CD4-positive, alpha-beta memory T cell (primary cell): ENCODE data around the gene BCORL1. TPM values are rescaled to one million over a fixed set of nuclear protein-coding genes. Genes with fewer than 3 reads are reported as not detected.

ENCODE experiments used
- CTCF ChIA-PET: fragments of 350-600 bp; sonication (Branson Sonifier 250); formaldehyde crosslinking; loops from one replicate; lab custom pipeline; 2021; ENCODE audit warnings: inconsistent platforms; ENCODE audit not compliant: partially characterized antibody; lab: Charles Lee
- POLR2A ChIA-PET: fragments of 350-600 bp; sonication (Branson Sonifier 250); formaldehyde crosslinking; loops from one replicate; lab custom pipeline; 2021; ENCODE audit not compliant: partially characterized antibody; lab: Charles Lee
- DNase-seq, 5 donors: peaks; one replicate each; pipeline versions ENCODE4 v3.0.0 to v3.0.0-alpha.2; 2020 to 2022; ENCODE audit warnings: mixed read lengths in 1 of 5
- H3K27ac ChIP-seq: one replicate; pipeline ENCODE4 v1.7.0; 2013; ENCODE audit warnings: low read depth, low read length
- H3K27me3 ChIP-seq: 2 replicates; pipeline ENCODE4 v1.7.0; 2013; ENCODE audit warnings: mild to moderate bottlenecking, low read length, moderate library complexity; ENCODE audit not compliant: insufficient read depth
- H3K36me3 ChIP-seq: 2 replicates; pipeline ENCODE4 v1.7.0; 2013; ENCODE audit warnings: mild to moderate bottlenecking, low read length, moderate library complexity; ENCODE audit not compliant: insufficient read depth
- H3K4me1 ChIP-seq: 2 replicates; pipeline ENCODE4 v1.7.0; 2013; ENCODE audit warnings: mild to moderate bottlenecking, low read length, moderate library complexity; ENCODE audit not compliant: insufficient read depth
- H3K4me3 ChIP-seq, 2 donors: one replicate each; pipeline ENCODE4 v1.7.0; 2013; ENCODE audit warnings: low read length in 2 of 2, mild to moderate bottlenecking in 1 of 2
- H3K9me3 ChIP-seq, 2 donors: one replicate each; pipeline ENCODE4 v1.7.0; 2013; ENCODE audit warnings: low read length in 2 of 2, control low read depth in 1 of 2; ENCODE audit not compliant: control insufficient read depth in 1 of 2
- H3K27ac Mint-ChIP-seq, 7 donors: one replicate each; pipeline ENCODE4 v1.8.0; 2020 to 2021; ENCODE audit warnings: mixed read lengths in 7 of 7, mild to moderate bottlenecking in 6 of 7, inconsistent platforms in 3 of 7, moderate library complexity in 3 of 7
- H3K27me3 Mint-ChIP-seq, 2 donors: one replicate each; pipeline ENCODE4 v1.8.0; 2020 to 2021; ENCODE audit warnings: mixed read lengths in 2 of 2
- H3K36me3 Mint-ChIP-seq, 2 donors: one replicate each; pipeline ENCODE4 v1.8.0; 2020 to 2021; ENCODE audit warnings: mixed read lengths in 2 of 2, inconsistent platforms in 1 of 2, mild to moderate bottlenecking in 1 of 2
- H3K4me1 Mint-ChIP-seq, 4 donors: one replicate each; pipeline ENCODE4 v1.8.0; 2020 to 2021; ENCODE audit warnings: mixed read lengths in 4 of 4, mild to moderate bottlenecking in 1 of 4
- H3K4me3 Mint-ChIP-seq, 8 donors: one replicate each; pipeline ENCODE4 v1.8.0; 2020 to 2021; ENCODE audit warnings: mixed read lengths in 8 of 8, mild to moderate bottlenecking in 7 of 8, moderate library complexity in 6 of 8, inconsistent platforms in 3 of 8
- H3K9me3 Mint-ChIP-seq, 8 donors: one replicate each; pipeline ENCODE4 v1.8.0; 2020 to 2021; ENCODE audit warnings: mixed read lengths in 8 of 8, mild to moderate bottlenecking in 5 of 8, inconsistent platforms in 3 of 8, moderate library complexity in 1 of 8
- intact Hi-C: fragments of 100-400 bp; cut with micrococcal nuclease; formaldehyde crosslinking; loops from one replicate; pipeline ENCODE4 v1.15.1; 2023
- polyA plus RNA-seq, 2 donors: library from polyadenylated mRNA; unstranded; fragments of 300-500 nt; fragmentation: Illumina TruSeq; gene quantifications; one replicate each; pipeline ENCODE4 v1.2.3, GENCODE V29; 2021
- total RNA-seq, 2 experiments: library from RNA; stranded (reverse); gene quantifications; one replicate each; pipeline ENCODE4 v1.2.3, GENCODE V29; 2021

The BCORL1 gene
- total and polyA plus RNA-seq, 4 experiments from 2014 or later, result 0.09 to 14.2 (median 9.3) TPM

DNA sequence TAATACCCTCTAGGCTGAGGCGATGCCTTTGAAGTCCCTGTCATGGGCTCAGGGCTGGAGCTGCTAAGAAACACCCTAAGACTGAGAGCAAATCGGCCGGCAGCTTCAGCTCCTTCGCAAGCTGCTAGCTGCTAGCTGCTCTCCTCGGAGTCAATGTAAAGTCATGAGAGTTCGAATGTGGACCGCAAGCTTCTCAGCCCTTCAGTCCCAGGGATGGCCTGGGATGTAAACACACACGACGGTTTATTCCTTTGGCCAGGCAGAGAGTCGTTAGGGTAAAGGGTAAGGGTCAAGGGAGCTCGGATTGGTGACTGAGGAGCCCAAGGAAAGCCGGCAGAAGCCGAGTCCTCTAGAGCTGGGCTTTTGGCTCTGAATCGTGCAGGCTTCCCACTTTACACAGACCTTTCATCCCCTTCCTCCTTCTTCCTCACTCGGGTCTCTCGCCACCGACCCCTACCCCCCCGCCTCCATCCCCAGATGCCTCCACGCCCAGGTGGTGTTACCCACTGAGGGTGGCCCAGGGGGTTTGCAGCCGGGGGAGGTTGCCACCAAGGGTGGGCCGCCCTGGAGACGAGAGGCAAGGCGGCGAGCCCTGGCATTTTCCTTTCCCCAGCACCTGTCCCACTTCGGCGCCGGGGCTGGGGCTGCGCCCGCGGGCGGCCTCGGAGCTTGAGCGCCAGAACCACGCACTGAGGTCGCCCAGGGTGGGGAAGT is 3.1 kb upstream of the BCORL1 start:
- no peak for DNase-seq
- Mint-ChIP-seq H3K4me1 (peaks cover 4 to 16% (median 9%) of the 10 kb centered on the region in 4 donors), H3K27ac (peak overlapping the region in 6 of 7 donors; percentile 29 to 93 (median 66))

DNA sequence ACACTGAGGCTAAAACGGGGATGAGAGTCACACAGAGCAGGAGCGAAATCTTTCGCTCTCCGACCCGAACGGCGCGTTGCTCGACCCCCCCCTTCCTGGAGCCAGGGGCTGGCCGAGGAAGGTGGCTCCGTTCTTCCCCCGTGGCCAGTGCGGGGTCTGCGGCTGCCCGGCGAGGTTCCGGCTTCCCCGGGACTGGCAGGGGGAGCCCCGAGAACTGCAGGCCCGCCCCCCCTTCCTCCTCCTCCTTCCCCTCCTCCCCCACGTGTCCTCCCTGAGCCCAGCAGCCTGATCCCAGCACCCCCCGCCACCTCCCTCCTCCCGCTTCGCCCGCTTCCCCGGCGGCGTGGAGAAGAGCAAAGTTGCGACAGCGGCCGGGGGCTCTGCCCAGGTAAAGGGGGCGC is 2.4 kb upstream of the BCORL1 start:
- no peak overlapping the region for H3K4me3 ChIP-seq
- no peak overlapping the region for H3K27ac Mint-ChIP-seq
- H3K36me3 ChIP-seq, result no peaks in the 10 kb centered on the region
- H3K27ac ChIP-seq, result no peak overlapping the region
- intact Hi-C loops, result no loop called here
- peak overlapping the region in 4 of 8 donors; percentile 28 to 64 (median 46) for H3K4me3 Mint-ChIP-seq
- no peaks in the 10 kb centered on the region for H3K27me3 ChIP-seq
- ChIA-PET CTCF (interaction anchor here (0.6 kb wide), 1 partner anchor 377 kb away, joined by 4 read pairs; no protein-coding TSS in a partner anchor), POLR2A (interaction anchor here (0.6 to 1.5 kb wide), 2 partner anchors 22 to 26 kb away, joined by 3 to 8 read pairs; no protein-coding TSS in a partner anchor)
- peaks cover 0 to 3% of the 10 kb centered on the region in 2 donors for H3K36me3 Mint-ChIP-seq
- H3K9me3 Mint-ChIP-seq, result no peaks in the 10 kb centered on the region
- no peaks in the 10 kb centered on the region for H3K27me3 Mint-ChIP-seq
- H3K9me3 ChIP-seq, result no peaks in the 10 kb centered on the region
- peaks cover 4% of the 10 kb centered on the region for H3K4me1 ChIP-seq
- peak in 2 of 5 donors; percentile 32 to 48 for DNase-seq
- peaks cover 8 to 23% (median 14%) of the 10 kb centered on the region in 4 donors for H3K4me1 Mint-ChIP-seq

More for the DNA sequence above, 3.1 kb upstream of the BCORL1 start:
- intact Hi-C loops, result no loop called here
- ChIA-PET CTCF (interaction anchor here (0.6 kb wide), 1 partner anchor 377 kb away, joined by 4 read pairs; no protein-coding TSS in a partner anchor), POLR2A (interaction anchor here (0.6 to 2.3 kb wide), 4 partner anchors 18 to 48 kb away, joined by 3 to 8 read pairs (median 6); no protein-coding TSS in a partner anchor)
- H3K9me3 ChIP-seq, result no peaks in the 10 kb centered on the region
- no peaks in the 10 kb centered on the region for H3K9me3 Mint-ChIP-seq
- no peak overlapping the region for H3K4me3 ChIP-seq
- no peak overlapping the region for H3K27ac ChIP-seq
- no peaks in the 10 kb centered on the region for H3K4me1 ChIP-seq
- no peaks in the 10 kb centered on the region for H3K27me3 Mint-ChIP-seq
- peak overlapping the region; percentile 40 to 86 (median 76) for H3K4me3 Mint-ChIP-seq
- H3K36me3 Mint-ChIP-seq, result peaks cover 0 to 3% of the 10 kb centered on the region in 2 donors
- H3K27me3 ChIP-seq, result no peaks in the 10 kb centered on the region
- no peaks in the 10 kb centered on the region for H3K36me3 ChIP-seq

DNA sequence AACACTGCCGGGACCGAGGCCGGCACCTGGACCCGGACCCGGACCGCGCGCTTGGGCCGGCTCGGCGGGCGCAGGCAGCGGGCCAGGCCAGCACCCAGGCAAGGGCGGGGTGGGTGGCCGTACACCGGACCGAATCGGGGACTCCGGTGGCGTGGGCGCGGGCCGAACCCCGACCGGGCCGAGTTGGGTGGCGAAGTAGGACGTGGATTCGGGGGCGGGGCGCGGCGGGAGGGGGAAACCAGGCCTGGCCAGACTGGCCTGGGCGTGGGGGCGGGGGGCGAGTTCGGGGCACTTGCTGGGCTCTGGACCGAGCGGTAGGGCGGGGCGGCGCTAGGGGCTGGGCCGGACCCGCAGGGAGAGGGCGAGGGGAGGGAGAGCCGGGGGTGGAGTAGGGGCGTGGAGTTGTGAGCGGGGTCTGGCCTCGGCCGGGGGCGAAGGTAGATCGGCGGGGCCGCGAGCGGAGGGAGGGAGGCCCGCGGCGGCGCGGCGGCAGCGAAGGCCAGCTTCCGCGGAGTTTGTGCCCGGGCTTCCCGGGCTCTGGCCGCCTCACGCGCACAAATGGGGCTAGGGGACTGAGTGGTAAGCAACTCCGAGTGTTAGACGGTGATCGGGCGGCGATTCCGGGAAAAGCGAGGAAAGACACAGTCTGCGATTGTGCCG is 1.8 kb upstream of the BCORL1 start:
- peak overlapping the region; percentile 7 for H3K27ac ChIP-seq
- POLR2A ChIA-PET, result interaction anchor here (0.6 to 1.3 kb wide), 6 partner anchors 12 to 190 kb away, joined by 3 to 5 read pairs (median 4); no protein-coding TSS in a partner anchor
- Mint-ChIP-seq H3K27me3 (no peaks in the 10 kb centered on the region), H3K4me3 (peak overlapping the region in 2 of 8 donors; percentile 86 to 91), H3K4me1 (peaks cover 10 to 27% (median 17%) of the 10 kb centered on the region in 4 donors), H3K27ac (peak overlapping the region in 4 of 7 donors; percentile 57 to 83 (median 63)), H3K36me3 (peaks cover 0 to 3% of the 10 kb centered on the region in 2 donors), H3K9me3 (no peaks in the 10 kb centered on the region)
- H3K27me3 ChIP-seq, result no peaks in the 10 kb centered on the region
- DNase-seq, result peak in 1 of 5 donors; percentile 55
- intact Hi-C loops, result no loop called here
- H3K9me3 ChIP-seq, result no peaks in the 10 kb centered on the region
- peak overlapping the region in 1 of 2 donors; percentile 43 for H3K4me3 ChIP-seq
- CTCF ChIA-PET, result interaction anchor here (1.4 kb wide), 1 partner anchor 47 kb away, joined by 5 read pairs; no protein-coding TSS in a partner anchor
- H3K36me3 ChIP-seq, result no peaks in the 10 kb centered on the region
- H3K4me1 ChIP-seq, result peaks cover 7% of the 10 kb centered on the region

DNA sequence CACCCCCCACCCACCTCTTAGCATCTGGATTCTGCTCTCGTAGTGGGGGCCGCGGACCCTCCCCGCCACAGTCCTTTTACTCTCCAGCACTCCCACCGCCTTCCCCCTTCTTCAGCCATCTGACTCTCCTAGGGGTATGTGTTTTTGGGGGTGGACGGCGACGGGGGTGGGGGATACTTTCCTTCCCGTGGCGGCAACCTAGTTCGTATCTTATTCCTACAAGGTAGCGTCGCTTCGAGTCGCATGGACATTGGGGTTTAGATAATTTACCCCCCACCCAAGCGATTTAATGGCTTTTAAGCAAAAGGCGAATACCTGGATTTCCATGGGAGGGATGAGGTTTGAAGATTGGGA is 1.3 kb upstream of the BCORL1 start:
- peak overlapping the region; percentile 7 for H3K27ac ChIP-seq
- DNase-seq, result no peak
- H3K9me3 Mint-ChIP-seq, result no peaks in the 10 kb centered on the region
- ChIA-PET CTCF (interaction anchor here (1.4 kb wide), 1 partner anchor 47 kb away, joined by 5 read pairs; no protein-coding TSS in a partner anchor), POLR2A (interaction anchor here (0.6 to 1.3 kb wide), 7 partner anchors 11 to 190 kb away, joined by 3 to 7 read pairs (median 4); no protein-coding TSS in a partner anchor)
- no peaks in the 10 kb centered on the region for H3K36me3 ChIP-seq
- peaks cover 0 to 3% of the 10 kb centered on the region in 2 donors for H3K36me3 Mint-ChIP-seq
- peak overlapping the region in 6 of 7 donors; percentile 50 to 87 (median 58) for H3K27ac Mint-ChIP-seq
- no peaks in the 10 kb centered on the region for H3K27me3 ChIP-seq
- H3K9me3 ChIP-seq, result no peaks in the 10 kb centered on the region
- peak overlapping the region in 2 of 8 donors; percentile 86 to 91 for H3K4me3 Mint-ChIP-seq
- H3K4me1 Mint-ChIP-seq, result peaks cover 10 to 27% (median 17%) of the 10 kb centered on the region in 4 donors
- H3K4me3 ChIP-seq, result peak overlapping the region; percentile 29 to 43
- H3K4me1 ChIP-seq, result peaks cover 7% of the 10 kb centered on the region
- intact Hi-C loops, result no loop called here
- no peaks in the 10 kb centered on the region for H3K27me3 Mint-ChIP-seq

DNA sequence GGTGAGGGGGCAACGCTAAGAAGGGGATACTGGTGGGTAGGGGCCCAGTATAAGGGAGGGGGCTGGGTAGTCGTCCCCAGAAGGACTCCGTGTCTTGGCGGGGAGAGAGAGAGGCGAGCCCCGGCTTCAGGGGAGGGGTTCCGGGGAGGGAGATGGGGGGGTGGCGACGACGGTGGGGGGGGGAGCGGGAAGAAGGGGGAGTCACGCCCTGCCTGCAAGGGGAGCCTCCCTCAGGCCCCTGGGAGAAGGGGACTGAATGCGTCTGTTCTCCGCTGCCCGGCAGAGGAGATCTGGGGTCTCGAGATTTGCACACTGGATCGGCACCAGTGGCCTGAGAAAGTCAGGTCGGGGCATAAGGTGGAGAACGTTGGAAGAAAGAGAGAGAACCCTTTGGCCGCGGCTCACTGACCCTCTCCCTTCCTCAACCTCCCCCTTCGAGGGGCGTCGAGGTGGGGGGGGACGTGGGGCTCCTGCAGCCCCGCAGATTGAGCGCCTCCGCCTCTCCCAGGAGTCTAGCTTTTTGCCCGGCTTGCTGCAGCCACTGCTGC is 609 bp upstream of the BCORL1 start:
- intact Hi-C loops, result loop anchor here (1.0 to 2.0 kb wide), 4 partner anchors 21 to 50 kb away; no protein-coding TSS in a partner anchor
- peak overlapping the region in 3 of 7 donors; percentile 36 to 89 (median 72) for H3K27ac Mint-ChIP-seq
- H3K27me3 ChIP-seq, result no peaks in the 10 kb centered on the region
- H3K36me3 Mint-ChIP-seq, result peaks cover 0 to 3% of the 10 kb centered on the region in 2 donors
- H3K9me3 Mint-ChIP-seq, result no peaks in the 10 kb centered on the region
- no peak for DNase-seq
- peaks cover 11 to 30% (median 18%) of the 10 kb centered on the region in 4 donors for H3K4me1 Mint-ChIP-seq
- no peaks in the 10 kb centered on the region for H3K27me3 Mint-ChIP-seq
- H3K4me1 ChIP-seq, result peaks cover 7% of the 10 kb centered on the region
- ChIA-PET CTCF (interaction anchor here (1.4 kb wide), 1 partner anchor 46 kb away, joined by 5 read pairs; no protein-coding TSS in a partner anchor), POLR2A (interaction anchor here (1.1 to 1.8 kb wide), 5 partner anchors 21 to 49 kb away, joined by 3 to 8 read pairs (median 5); no protein-coding TSS in a partner anchor)
- peak overlapping the region; percentile 29 to 43 for H3K4me3 ChIP-seq
- no peak overlapping the region for H3K27ac ChIP-seq
- peak overlapping the region in 2 of 8 donors; percentile 86 to 91 for H3K4me3 Mint-ChIP-seq
- H3K9me3 ChIP-seq, result no peaks in the 10 kb centered on the region
- no peaks in the 10 kb centered on the region for H3K36me3 ChIP-seq

DNA sequence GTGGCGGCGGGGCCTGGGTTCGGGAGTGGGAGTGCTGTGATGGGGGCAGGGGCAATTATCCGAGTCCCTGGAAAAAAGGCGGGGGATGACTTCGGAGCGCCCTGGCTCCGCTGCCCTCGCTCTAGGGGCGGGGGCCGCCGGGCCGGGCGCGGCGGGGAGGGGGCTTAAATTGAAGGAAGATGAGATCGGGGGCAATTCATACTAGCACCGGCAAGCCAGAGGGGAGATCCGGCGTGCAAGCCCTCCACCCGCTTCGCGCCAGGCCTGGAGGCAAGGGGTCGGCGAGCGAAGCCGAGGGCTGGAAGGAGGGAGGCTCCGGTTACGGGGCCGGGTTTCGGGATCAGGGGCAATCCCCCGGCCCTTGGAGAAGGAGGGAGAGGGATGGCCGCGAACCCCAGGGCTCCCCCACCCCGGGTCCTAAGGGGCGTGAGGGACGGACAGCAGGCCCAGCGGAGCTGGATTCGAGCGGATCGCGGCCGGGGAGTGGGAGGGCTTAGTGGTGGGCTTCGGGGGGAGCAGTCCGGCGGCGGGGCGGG is 1.2 kb downstream of the BCORL1 start:
- Histone ChIP-seq H3K9me3 (no peaks in the 10 kb centered on the region), H3K27ac (no peak overlapping the region), H3K4me3 (no peak overlapping the region), H3K27me3 (no peaks in the 10 kb centered on the region), H3K4me1 (peaks cover 7% of the 10 kb centered on the region), H3K36me3 (no peaks in the 10 kb centered on the region)
- peak in 2 of 5 donors; percentile 10 to 34 for DNase-seq
- H3K4me1 Mint-ChIP-seq, result peaks cover 8 to 33% (median 20%) of the 10 kb centered on the region in 4 donors
- POLR2A ChIA-PET, result interaction anchor here (0.6 to 1.8 kb wide), 4 partner anchors 23 to 58 kb away, joined by 3 to 9 read pairs (median 6); no protein-coding TSS in a partner anchor
- peaks cover 0 to 3% of the 10 kb centered on the region in 2 donors for H3K36me3 Mint-ChIP-seq
- no peaks in the 10 kb centered on the region for H3K27me3 Mint-ChIP-seq
- intact Hi-C loops, result loop anchor here (1.0 to 2.0 kb wide), 3 partner anchors 31 to 45 kb away; no protein-coding TSS in a partner anchor
- peak overlapping the region in 1 of 7 donors; percentile 31 for H3K27ac Mint-ChIP-seq
- CTCF ChIA-PET, result interaction anchor here (1.0 kb wide), 1 partner anchor 58 kb away, joined by 3 read pairs; no protein-coding TSS in a partner anchor
- H3K9me3 Mint-ChIP-seq, result no peaks in the 10 kb centered on the region
- no peak overlapping the region for H3K4me3 Mint-ChIP-seq
